Measurements from ENCODE around the gene FUT3. TPM values are rescaled to one million over a fixed set of nuclear protein-coding genes. Genes with fewer than 3 reads are reported as not detected.

Gene FUT3
- total and polyA plus RNA-seq, 2 of the 8 experiments (the other 6 are each of a cell fraction or from before 2014, with no cell fraction given), result 0.15 to 0.63 TPM

GRCh38 chr19:5891572-5891937 is 40.3 kb upstream of the FUT3 start:
- Histone ChIP-seq H4K5ac (ENCODE audit: insufficient read length, low read depth, low read length) (no peak overlapping the region), H2BK120ac (replicated peaks; ENCODE audit: low read depth, low read length) (no peak overlapping the region), H3K9ac (replicated peaks in 1 of 4; ENCODE audit: extremely low read depth in 1 of 4, low read depth in 3 of 4, low read length in 3 of 4) (no peak overlapping the region), H3K4me1 (replicated peaks in 1 of 4; ENCODE audit: control insufficient read depth in 3 of 4, insufficient read depth in 4 of 4, low read length in 3 of 4) (peaks cover 0 to 11% (median 4%) of the 10 kb centered on the region in 4 experiments; a peak in 5 of 7 replicates), H3K79me2 (ENCODE audit: control insufficient read depth in 1 of 2, insufficient read depth in 2 of 2, low read length in 2 of 2) (no peaks in the 10 kb centered on the region), H3K4ac (replicated peaks; ENCODE audit: insufficient read length, low read depth, low read length) (no peak overlapping the region), H3K79me1 (ENCODE audit: low read depth, low read length) (no peaks in the 10 kb centered on the region), H4K8ac (ENCODE audit: extremely low read depth, insufficient read depth, low read length) (no peak overlapping the region; the same call in 1 of the 2 replicates), H3K4me2 (ENCODE audit: insufficient read depth in 1 of 2, low read depth in 2 of 2, low read length in 2 of 2) (no peak overlapping the region), H2BK15ac (ENCODE audit: low read length) (no peak overlapping the region), H3K27ac (ENCODE audit: low read depth, low read length) (no peak overlapping the region), H2AFZ (ENCODE audit: low read length) (no peak overlapping the region), H3K9me3 (ENCODE audit: insufficient read depth in 2 of 2, low read depth in 1 of 2, low read length in 1 of 2) (no peaks in the 10 kb centered on the region), H2AK5ac (ENCODE audit: low read depth, low read length) (no peak overlapping the region), H2BK20ac (ENCODE audit: low read length) (no peak overlapping the region), H3K14ac (ENCODE audit: insufficient read length) (no peak overlapping the region), H3K56ac (replicated peaks; ENCODE audit: insufficient read length, low read depth, low read length) (no peak overlapping the region), H4K91ac (replicated peaks; ENCODE audit: insufficient read length, low read length) (no peak overlapping the region), H3K23me2 (ENCODE audit: low read depth, low read length) (no peaks in the 10 kb centered on the region), H3K18ac (ENCODE audit: extremely low read depth, low read length) (no peak overlapping the region; the same call in 1 of the 2 replicates), H3K36me3 (ENCODE audit: control insufficient read depth in 2 of 4, insufficient read depth in 4 of 4, low read length in 3 of 4) (peaks cover 0 to 14% (median 8%) of the 10 kb centered on the region in 4 experiments; a peak in 5 of 8 replicates), H3K4me3 (ENCODE audit: extremely low read depth in 1 of 4, insufficient read depth in 2 of 4, low read depth in 3 of 4, low read length in 4 of 4) (no peak overlapping the region), H3K23ac (ENCODE audit: insufficient read length) (no peak overlapping the region), H4K20me1 (replicated peaks in 1 of 2; ENCODE audit: control insufficient read depth in 1 of 2, insufficient read depth in 2 of 2, low read length in 2 of 2) (peaks cover 0 to 9% of the 10 kb centered on the region in 2 experiments), H2BK12ac (ENCODE audit: low read depth, low read length) (no peak overlapping the region), H3K27me3 (replicated peaks in 1 of 4; ENCODE audit: control insufficient read depth in 3 of 4, extremely low read depth in 1 of 4, insufficient read depth in 3 of 4, low read length in 3 of 4) (peaks cover 0 to 1% (median 0%) of the 10 kb centered on the region in 4 experiments; a peak in 3 of 7 replicates), H2BK5ac (ENCODE audit: low read depth, low read length) (no peak overlapping the region)
- POLR2A ChIA-PET (ENCODE audit: partially characterized antibody), result interaction anchor here (0.9 to 5.3 kb wide), 12 partner anchors 9 to 201 kb away, joined by 3 to 49 read pairs (median 4); partner anchors contain the start of genes NDUFA11, NRTN and VMAC
- FAIRE-seq (no peak), DNase-seq (ENCODE audit: low read depth in 1 of 2, low spot score in 2 of 2) (no peak)
- CTCF ChIA-PET (ENCODE audit: partially characterized antibody), result interaction anchor here (0.5 to 3.5 kb wide), 20 partner anchors 9 to 593 kb away, joined by 3 to 31 read pairs (median 4); partner anchors contain the start of genes NDUFA11 and NRTN
- WGBS, 2 experiments (ENCODE audit: extremely low coverage in 1 of 2, insufficient coverage in 1 of 2, insufficient read length in 1 of 2, insufficient replicate concordance in 2 of 2, low coverage in 1 of 2, low lambda C conversion rate in 2 of 2, missing lambda C conversion rate in 1 of 2), result 82% methylated on average over 4 of the region's 4 CpGs; no CpG with 5 or more reads in 1 of the 2 experiments
- TF ChIP-seq GTF2F1 (IDR thresholded peaks at IDR 0.05; ENCODE audit: borderline replicate concordance, low read depth, low read length), result no peak
- no peak for TF ChIP-seq POLR2A (IDR thresholded peaks at IDR 0.05; ENCODE audit: control extremely low read depth in 1 of 2, low read depth in 2 of 2, low read length in 2 of 2)
- TF ChIP-seq POU5F1 (IDR thresholded peaks at IDR 0.05; ENCODE audit: low read depth, low read length), result no peak
- no peak for TF ChIP-seq JUND (IDR thresholded peaks at IDR 0.05; ENCODE audit: low read length)
- TF ChIP-seq BRCA1 (IDR thresholded peaks at IDR 0.05; ENCODE audit: low read depth, low read length), result no peak
- no peak for TF ChIP-seq EZH2 (IDR thresholded peaks at IDR 0.05; ENCODE audit: low read depth, low read length, severe bottlenecking)

Data from H1 (cell line).